Stimulated activated CD4-positive, alpha-beta T cell treated with anti-CD3 and anti-CD28 coated beads, Interleukin-1b, Interleukin-23, amount 100 ng/mL, for 48 hours (primary cell): ENCODE measurements around the gene HCRT.
"Not testable (repeated sequence)": the region's sequence is repeated elsewhere in the genome, so short reads cannot be mapped to it uniquely, and the experiment has no call there.

Source experiments
- DNase-seq: peaks from one replicate; pipeline ENCODE4 v3.0.0-alpha.2; 2020

The HCRT gene

GRCh38 chr17:42179335-42179734 is 5.9 kb downstream of the HCRT start:
- DNase-seq, result no peak

DNA sequence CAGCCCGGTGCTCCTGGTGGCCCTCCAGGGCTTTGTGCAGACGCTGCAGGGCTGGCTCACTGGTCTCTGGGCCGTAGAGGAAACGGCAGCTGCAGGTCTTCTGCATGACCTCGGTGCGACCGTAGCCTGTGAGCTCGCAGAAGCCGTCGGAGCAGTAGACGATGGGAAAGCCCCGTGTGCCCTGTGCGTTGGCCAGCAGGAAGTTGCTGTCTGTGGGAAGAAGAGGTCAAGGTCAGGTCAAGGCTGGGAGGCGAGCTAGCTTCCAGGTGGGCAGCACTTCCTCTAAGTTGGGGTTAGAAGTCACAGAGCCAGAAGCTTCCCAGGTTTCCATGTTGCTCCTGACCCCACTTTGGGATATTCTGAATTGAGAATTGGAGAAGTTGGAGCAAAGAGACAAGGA is 6.4 kb downstream of the HCRT start:
- no peak for DNase-seq

DNA sequence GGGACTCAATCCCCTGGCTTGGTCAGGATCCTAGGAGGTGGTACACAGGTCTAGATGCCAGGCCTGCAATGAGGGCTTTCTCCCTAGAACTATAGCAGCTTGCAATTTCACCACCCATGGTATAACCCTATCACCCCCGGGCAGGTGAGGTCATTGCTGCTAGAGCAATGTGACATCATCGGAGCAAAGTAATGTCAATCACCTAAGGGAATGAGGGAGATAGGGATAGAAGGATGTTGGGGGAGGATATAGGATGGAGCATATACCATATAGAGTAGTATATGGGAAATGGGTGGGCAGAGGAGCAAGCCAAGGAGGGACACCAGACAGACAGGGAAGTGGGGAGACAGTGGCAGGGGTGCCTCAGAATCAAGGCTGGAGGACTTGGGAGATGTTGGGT is 7.6 kb downstream of the HCRT start:
- DNase-seq, result no peak

DNA sequence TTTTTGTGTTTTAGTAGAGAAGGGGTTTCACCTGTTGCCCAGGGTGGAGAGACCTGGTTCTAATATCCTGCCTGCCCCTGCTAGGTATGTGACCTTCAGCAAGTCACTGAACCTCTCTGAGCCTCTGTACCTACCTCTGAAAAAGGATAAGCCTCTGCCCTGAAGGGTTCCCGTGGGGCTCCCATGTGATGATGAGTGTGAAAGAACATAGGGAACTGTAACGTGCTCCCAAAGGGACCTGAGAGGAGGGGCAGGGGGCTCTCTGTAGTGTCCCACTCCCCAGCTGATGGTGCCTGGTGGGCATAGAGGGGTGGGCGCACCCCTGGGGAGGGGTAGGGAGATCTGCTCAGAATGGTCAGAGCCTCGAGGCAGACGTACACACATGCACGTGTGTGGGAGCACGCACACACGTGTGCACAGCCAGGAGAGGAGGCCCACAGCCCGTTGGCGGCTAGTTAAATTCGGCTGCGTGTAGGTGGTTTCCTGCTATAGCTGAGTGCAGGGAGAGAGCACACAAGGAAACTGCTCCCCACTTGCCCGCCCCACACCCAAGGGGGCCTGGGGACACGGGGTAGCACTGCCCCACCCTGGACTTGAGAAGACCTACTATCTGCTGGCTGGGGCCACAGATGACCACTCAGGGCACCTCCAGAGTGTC is 11.0 kb downstream of the HCRT start:
- DNase-seq, result no peak

DNA sequence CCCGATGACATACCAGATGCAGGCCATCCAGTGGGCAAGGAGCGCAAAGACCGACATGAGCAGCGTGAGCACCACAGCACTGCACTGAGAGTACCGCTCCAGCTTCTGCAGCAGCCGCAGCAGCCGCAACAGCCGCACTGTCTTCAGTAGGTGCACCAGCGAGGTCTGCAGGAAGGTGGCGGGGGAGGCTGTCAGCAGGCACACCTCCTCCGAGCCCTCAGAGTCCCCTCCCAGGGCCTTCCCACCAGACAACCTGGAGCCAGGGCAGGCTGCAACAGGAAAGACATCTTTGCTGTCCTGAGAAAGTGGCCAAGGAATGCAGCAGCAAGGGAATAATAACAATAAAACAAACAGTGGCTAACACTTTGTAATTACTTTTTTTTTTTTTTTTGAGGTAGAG is 13.4 kb downstream of the HCRT start:
- DNase-seq, result no peak

DNA sequence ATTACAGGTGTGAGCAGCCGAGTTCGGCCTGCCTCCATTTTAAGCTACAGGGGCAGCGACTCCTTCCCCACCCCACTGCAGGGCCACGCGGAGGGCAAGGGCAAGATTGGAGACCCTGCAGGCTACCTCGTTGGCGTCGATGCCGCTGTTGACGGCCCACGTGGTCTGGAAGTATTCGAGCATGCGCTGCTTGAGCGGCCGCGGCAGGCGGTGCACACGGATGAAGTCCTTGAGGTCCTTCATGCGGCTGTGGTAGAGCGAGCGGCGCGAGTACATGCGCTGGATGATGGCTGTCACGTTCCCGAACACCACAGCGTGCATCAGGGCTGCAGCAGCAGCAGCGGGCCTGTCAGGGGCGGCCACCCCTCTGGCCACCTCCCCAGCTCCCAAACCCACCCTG is 15.9 kb downstream of the HCRT start:
- DNase-seq, result no peak

DNA sequence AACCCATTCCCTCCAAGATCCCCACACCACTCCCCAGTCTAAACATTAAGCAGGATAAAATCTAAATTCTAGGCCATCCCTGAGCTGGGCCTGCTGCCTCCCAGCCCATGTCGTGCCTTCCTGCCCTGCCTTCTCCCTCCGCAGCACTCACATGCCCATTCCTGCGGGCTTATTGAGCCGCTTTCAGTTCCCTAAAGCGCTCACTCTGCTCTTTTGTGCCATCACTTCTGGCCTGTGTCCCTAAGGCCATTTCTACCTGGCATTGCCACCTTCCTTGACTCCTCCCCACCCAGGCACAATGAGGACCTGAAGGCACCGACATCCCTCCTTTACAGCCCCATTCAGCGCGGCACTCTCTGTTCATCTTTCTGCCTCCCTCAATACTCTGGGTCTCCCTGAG is 17.4 kb downstream of the HCRT start:
- DNase-seq, result no peak

DNA sequence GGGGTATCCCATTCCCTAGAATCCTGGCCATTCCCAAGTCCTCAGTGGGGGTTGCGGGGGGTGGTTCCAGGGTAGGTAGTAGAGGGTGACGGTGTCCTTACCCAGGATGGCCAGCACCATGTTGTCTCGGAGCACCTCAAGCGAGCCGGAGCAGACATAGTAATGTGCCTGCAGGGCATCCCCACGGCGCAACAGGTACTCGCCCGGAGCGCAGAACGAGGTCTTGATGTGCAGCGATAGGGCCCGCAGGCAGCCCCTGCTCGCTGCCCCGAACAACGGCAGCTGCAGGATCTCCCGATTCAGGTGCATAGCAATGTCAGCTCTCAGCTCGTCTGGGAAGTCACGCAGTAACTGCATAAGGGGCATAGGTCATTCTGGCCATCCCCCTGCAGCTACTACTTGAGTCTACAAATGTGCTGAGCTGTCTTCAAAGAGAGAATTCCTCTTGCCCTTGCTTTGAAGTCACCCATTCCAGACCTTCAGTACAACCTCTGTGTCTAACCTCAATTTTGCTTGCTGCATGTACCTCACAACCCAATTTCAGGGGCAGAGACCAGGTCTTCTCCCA is 19.0 kb downstream of the HCRT start:
- no peak for DNase-seq

GRCh38 chr17:42165751-42166150 is 19.5 kb downstream of the HCRT start:
- no peak for DNase-seq

DNA sequence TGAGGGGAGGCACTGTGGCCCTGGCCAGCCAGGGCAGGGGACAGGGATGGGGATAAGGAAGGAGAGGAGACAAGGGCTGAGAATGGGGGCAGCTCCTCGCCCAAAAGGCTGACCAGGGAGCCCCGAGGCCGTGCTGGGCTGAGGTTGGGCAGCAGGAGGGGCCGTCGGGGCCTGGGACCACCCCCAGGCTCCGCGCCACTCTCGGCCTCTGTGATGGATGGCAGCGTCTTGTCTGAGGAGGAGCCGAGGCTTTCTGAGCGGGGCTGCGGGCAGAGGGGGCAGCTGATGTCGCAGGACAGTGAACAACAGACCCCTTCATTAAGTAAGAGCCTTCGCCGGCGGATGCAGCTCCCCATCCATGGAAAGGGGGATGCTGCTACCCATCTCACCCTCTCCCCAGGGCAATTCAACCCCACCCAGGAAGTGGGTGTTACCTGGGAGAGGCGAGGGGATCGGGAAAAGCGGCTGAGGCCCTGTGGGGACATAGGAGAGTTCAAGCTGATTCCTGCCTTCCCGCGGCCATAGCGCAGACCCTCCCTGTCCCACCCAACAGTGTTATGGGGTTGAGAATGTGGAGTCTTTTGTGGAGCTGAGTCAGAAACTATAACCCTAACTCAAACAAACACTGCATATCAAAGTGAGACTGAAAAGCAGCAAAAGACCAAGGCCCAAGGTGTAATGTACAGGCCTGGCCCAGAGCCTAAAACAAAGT is 21.4 kb downstream of the HCRT start:
- DNase-seq, result no peak

DNA sequence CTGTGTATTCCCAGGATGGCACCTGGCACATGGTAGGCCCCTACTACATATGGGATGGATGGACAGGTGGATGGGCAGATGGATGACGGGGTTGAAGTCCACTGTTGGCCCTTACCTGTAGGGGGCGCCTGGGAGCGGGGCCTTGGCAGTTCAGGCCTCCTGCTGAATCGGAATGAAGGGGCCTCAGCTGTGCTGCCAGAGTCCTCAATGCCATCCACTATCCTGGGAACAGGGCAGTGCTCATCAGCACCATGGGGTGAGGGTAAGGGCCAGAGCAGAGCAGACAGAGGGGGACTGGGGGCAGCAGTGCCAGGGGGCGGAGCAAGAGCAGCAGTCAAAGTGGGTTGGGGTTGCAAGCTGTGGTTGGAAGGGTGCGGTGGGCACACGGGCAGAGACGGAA is 22.1 kb downstream of the HCRT start:
- DNase-seq, result peak; percentile 55

DNA sequence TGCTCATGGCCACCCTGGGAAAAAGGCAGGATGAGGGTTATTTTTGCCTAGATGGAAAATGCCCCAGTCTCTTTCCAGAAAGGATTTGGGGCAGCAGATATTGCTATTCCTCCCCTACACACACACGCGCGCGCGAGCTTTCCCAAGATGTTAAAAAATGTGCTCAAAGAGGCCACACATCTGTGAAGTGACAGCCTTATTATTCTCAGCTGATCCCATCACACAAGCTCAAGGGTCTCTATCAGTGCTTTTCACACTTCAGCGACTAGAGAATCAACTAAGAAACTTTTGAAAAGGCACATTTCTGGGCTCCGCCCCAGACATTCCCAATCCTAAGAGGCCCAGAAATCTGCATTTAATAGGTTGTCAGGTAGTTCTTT is 24.7 kb downstream of the HCRT start:
- no peak for DNase-seq

DNA sequence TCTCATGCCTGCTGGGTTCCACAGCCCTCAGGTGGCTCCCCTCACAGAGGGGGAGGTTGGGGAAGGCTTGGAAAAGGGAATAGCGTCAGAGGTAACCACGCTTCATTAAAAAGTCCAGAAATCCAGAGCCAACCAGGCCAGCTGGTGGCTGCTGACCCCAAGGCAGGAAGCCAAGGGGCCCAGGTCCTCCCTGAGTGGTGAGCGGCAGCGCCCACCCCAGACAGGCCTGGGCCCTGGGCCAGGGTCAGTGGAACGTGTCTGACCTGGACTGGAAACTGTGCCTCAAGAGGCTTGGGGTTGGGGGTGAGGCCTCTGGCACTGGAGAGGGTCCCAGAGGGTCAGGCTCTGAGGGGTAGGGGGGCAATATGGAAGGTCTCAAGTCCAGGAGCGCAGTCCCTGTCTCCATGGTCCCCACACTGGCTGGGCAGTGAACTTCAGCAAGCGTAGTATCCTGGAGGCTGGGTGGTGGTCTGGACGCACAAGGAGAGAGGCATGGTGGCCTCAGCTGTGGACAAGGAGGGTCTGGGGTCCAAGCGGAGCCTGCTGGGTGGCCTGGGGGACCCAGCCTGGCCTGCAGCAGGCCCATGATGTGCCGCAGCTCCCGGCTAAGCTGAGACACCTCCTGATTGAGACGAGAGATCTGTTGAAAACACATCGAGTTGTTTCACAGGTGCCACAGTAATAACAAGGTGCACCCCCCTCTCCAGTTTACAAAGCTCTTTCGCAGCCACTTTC is 25.3 kb downstream of the HCRT start:
- DNase-seq, result no peak

DNA sequence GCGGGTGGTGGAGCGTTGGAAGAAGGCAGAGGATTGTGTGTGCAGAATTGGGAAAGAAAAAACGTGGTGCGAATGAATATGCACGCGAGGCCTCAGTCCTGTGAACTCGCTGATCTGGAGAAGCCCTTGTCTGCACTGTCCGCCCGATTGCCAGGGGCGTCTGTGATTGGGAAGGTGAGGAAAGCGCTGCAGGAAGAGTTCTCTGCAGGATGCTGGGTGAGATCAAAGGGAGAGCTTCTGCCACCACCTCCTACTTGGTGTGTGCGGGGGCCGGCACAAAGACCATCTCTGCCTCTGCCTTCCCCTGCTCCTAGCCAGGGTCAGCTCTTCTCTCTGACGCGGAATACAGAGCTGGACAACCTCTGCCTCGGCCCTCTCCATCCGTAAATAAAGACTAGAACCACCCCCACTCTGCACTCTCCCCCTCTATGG is 29.6 kb downstream of the HCRT start:
- no peak for DNase-seq

DNA sequence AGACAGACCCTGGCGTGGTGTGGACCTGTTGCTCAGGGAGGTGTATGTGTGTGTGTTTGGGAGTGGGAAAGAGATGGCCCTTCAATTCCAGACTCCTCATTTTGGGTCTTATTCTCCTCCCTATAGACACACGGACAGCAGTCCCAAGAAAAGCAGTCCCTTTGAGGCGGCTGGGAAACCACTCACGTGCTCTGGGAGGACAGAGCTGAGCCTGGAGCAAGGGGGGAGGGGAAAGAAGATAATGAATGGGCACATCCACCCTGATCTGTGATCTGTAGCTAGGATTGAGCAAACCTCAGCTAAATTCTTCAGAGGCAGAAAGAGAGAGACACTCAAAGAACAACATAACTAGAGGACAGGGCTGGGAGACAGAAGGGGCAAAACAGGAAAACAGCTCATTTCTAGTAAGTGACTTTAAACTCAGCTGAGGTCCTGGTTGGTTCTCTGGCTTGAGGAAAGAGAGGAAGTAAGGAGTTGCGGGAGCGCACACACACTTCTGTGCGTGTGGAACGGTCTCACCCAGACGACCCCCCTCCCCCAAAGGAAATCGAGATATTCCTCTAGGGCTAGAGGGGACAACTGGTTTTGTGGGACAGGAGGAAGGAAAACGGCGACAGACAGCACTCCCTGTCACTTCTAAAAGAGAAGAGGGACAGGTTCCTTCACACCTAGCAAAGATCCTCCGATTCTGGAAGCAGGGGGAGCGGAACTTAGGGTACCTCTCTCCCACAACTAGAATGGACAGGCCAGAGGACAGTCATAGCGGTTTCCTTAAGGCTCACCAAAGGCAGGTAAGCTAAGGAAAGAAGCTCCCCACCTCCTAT is 31.1 kb downstream of the HCRT start:
- no peak for DNase-seq

DNA sequence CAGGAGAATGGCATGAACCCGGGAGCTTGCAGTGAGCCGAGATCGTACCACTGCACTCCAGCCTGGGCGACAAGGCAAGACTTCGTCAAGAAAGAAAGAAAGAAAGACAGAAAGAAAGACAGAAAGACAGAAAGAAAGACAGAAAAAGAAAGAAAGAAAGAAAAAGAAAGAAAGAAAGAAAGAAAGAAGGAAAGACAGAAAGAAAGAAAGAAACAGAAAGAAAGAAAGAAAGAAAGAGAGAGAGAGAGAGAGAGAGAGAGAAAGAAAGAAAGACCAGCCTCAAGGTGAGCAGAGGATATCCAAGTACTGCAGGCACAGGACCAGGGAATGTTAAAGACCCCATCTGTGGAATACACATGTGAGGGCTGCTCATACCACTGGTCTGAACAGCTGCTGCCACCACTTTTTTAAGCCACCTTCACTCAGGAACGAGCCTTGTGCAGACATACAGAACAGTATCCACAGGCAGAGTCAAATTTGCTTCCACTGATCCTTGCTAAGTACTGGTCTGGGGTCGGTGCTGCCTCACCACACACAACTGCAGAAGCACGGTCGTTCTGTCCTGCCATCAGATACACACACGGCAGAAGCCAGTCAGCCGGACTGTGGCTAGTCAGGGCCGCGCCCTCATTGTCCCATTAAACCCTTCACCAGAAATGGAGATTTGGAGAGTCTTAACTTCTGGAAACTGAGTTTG is 38.2 kb downstream of the HCRT start:
- no peak for DNase-seq

DNA sequence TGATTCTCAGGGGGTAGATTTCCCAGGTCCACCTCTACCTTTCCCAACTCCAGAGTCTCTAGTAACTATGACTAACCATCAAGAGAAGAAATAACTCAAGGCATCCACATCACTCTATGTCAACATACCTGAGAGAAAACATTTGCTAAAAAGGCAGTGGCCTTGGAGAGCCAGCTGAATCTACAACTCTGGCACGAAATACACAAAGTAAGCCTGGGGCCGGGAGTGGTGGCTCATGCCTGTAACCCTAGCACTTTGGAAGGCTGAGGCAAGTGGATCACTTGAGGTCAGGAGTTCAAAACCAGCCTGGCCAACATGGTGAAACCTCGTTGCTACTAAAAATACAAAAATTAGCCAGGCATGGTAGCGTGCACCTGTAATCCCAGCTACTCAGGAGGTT is 42.1 kb downstream of the HCRT start:
- not testable (repeated sequence) for DNase-seq

DNA sequence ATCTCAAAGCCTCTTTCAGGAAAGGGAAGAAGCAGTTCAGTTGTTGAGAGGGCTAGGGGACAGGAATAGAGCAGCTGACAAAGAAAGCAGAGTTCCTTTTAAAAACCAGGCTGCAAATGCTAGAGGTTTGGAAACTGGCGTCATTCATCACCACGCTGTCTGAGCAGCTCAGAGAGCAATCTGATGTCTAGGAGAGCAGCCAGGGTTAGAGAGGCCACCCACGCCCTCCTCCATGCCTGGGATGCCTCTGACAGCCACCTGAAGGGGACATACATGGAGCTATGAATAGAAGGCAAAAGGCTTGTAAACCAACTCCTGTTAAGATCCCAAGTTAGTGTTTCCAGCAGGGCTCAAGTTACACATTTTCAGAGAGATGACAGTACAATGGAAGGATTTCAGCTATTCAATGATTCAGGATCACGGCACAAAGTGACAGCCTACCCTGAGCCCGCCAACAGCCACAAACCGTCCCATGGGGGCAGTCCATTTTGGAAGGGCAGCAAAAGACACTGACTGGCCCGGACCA is 42.8 kb downstream of the HCRT start:
- DNase-seq, result no peak

- no peak for DNase-seq
Measured at GRCh38 chr17:42141382-42141781, 43.9 kb downstream of the HCRT start.

- DNase-seq, result not testable (repeated sequence)
Measured at GRCh38 chr17:42140690-42141089, 44.6 kb downstream of the HCRT start.

DNA sequence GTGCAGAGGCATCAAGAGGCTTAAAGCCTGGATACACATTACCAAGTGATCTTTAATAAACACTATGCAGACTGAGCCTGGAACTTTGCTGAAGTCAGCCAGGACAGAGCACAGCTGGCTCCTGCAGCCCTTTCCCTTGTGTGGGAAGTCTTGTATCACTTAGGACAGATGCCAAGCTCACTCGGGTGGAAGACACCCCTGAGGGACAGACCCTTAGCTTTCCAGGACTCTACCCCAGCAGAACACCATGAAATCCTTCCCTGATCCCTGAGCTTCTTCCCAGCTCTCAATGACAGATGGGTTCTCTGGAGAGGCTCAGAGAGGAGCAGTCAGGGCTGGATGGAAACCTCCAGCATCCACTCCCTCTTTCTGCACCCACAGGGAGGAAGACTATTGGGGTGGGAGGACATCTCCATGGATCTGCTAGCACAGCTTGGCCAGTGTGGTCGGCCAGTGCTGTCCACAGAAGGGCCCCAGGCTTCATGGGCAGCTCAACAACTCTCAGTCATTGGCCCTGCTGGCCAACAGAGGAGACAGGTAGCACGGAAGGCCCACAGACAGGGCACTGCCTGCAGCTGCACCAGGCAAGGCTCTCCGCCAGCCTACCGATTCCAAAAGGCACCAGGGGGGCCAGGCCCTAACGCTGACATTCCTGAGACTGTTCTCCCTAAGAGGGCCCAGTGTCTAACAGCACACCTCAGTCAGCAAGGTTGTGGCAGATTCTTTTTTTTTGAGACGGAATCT is 46.3 kb downstream of the HCRT start:
- no peak for DNase-seq
